Measurements from ENCODE around the gene PRR14.

DNA sequence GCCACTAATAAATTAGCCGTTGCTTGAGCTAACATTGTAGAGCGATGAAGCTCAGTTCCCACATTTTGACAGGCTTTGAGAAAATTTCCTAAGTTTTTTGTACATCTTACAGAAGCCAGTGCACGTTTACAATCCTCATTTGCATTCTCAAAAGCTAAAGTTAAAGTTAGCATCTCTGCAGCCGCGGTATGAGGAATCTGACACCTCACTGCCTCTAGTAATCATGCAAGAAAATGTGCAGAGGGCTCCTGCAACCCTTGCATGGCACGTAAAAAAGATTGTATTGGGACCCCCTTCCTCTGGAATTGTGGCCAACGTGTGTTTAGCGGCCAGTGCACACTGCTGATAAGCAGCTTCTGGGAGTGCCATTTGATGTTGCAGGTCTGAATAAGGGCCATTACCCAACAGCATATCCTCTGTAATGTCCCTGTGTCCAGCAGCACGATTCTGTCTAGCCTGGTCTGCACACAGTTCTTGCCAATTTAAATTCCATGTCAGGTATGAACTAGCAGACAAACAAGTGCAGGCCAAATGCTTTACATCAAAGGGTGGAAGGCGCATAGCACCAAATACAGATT is 28.2 kb upstream of the PRR14 start:
- TF ChIP-seq, protein P1, sequence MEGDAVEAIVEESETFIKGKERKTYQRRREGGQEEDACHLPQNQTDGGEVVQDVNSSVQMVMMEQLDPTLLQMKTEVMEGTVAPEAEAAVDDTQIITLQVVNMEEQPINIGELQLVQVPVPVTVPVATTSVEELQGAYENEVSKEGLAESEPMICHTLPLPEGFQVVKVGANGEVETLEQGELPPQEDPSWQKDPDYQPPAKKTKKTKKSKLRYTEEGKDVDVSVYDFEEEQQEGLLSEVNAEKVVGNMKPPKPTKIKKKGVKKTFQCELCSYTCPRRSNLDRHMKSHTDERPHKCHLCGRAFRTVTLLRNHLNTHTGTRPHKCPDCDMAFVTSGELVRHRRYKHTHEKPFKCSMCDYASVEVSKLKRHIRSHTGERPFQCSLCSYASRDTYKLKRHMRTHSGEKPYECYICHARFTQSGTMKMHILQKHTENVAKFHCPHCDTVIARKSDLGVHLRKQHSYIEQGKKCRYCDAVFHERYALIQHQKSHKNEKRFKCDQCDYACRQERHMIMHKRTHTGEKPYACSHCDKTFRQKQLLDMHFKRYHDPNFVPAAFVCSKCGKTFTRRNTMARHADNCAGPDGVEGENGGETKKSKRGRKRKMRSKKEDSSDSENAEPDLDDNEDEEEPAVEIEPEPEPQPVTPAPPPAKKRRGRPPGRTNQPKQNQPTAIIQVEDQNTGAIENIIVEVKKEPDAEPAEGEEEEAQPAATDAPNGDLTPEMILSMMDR (IDR thresholded peaks at IDR 0.05): no peak
- no peak for TF ChIP-seq POLR2A (IDR thresholded peaks at IDR 0.05)
- no peak for TF ChIP-seq EP300 (IDR thresholded peaks at IDR 0.05)

All from gastroesophageal sphincter (tissue), 3 donors.